Measurements from ENCODE around the gene ATP5F1D. TPM values are rescaled to one million over a fixed set of nuclear protein-coding genes. Genes with fewer than 3 reads are reported as not detected.

The ATP5F1D gene
- total and polyA plus RNA-seq, 2 experiments from 2014 or later = 139 to 396 TPM

GRCh38 chr19:1280636-1281568, 39.4 kb downstream of the ATP5F1D start (continued):
- no peak for TF ChIP-seq ETS1 (IDR thresholded peaks at IDR 0.05)
- no peak for TF ChIP-seq ZNF114 (CRISPR knock-in tag; IDR thresholded peaks at IDR 0.05)
- no peak for TF ChIP-seq POLR2AphosphoS5 (IDR thresholded peaks at IDR 0.05; ENCODE audit: low read depth)
- TF ChIP-seq ZNF331 (CRISPR knock-in tag; IDR thresholded peaks at IDR 0.05; ENCODE audit: low read depth) = no peak
- no peak for TF ChIP-seq CREB1 (CRISPR knock-in tag; IDR thresholded peaks at IDR 0.05; ENCODE audit: low read depth)
- TF ChIP-seq EZH2 (IDR thresholded peaks at IDR 0.05; ENCODE audit: low read depth, unreplicated experiment) = no peak
- TF ChIP-seq NANOG (IDR thresholded peaks at IDR 0.05; ENCODE audit: borderline replicate concordance) = no peak
- TF ChIP-seq REST (IDR thresholded peaks at IDR 0.05; ENCODE audit: unreplicated experiment) = no peak

GRCh38 chr19:1281569-1282287, 40.2 kb downstream of the ATP5F1D start:
- Histone ChIP-seq H3K4me3 (no peak overlapping the region), H3K27me3 (ENCODE audit: insufficient read depth) (peaks cover 22% of the 10 kb centered on the region), H4K20me1 (replicated peaks; ENCODE audit: insufficient read depth) (no peaks in the 10 kb centered on the region), H3F3A (replicated peaks; ENCODE audit: low read depth) (peaks cover 27% of the 10 kb centered on the region), H3K27ac (ENCODE audit: low read depth) (no peak overlapping the region), H2AFZ (no peak overlapping the region), H3K4me1 (ENCODE audit: insufficient read depth) (0 out of 2 replicates have a peak, but pooled peaks cover 1% of the 10 kb centered on the region), H3K36me3 (ENCODE audit: insufficient read depth) (no peaks in the 10 kb centered on the region), H3K79me2 (replicated peaks; ENCODE audit: insufficient read depth) (no peaks in the 10 kb centered on the region), H3K4me2 (no peak overlapping the region), H3K9me2 (ENCODE audit: insufficient read depth) (no peaks in the 10 kb centered on the region)
- H3K27me3 Mint-ChIP-seq (ENCODE audit: insufficient read depth, low read depth, poor library complexity) = peaks cover 26% of the 10 kb centered on the region
- H3K4me3 Mint-ChIP-seq = no peak overlapping the region; the same call in 2 of the 3 replicates
- H3K27ac Mint-ChIP-seq = no peak overlapping the region
- peaks cover 20% of the 10 kb centered on the region for H3K4me1 Mint-ChIP-seq
- peaks cover 10% of the 10 kb centered on the region; the same call in 2 of the 3 replicates for H3K36me3 Mint-ChIP-seq (ENCODE audit: low read depth)
- DNase-seq (ENCODE audit: low spot score) (no peak), ATAC-seq (no peak)
- H3K9me3 Mint-ChIP-seq = no peaks in the 10 kb centered on the region; the same call in 2 of the 3 replicates
- TF ChIP-seq POLR2AphosphoS5 (IDR thresholded peaks at IDR 0.05; ENCODE audit: low read depth) (no peak), CREB1 (CRISPR knock-in tag; IDR thresholded peaks at IDR 0.05; ENCODE audit: low read depth) (no peak), STAT1 (IDR thresholded peaks at IDR 0.05; ENCODE audit: unreplicated experiment) (no peak), NANOG (IDR thresholded peaks at IDR 0.05; ENCODE audit: borderline replicate concordance) (no peak), ZNF462 (CRISPR knock-in tag; IDR thresholded peaks at IDR 0.05) (no peak), EZH2 (IDR thresholded peaks at IDR 0.05; ENCODE audit: low read depth, unreplicated experiment) (no peak), ZNF114 (CRISPR knock-in tag; IDR thresholded peaks at IDR 0.05) (no peak), JUNB (IDR thresholded peaks at IDR 0.05; ENCODE audit: unreplicated experiment) (no peak), ZNF331 (CRISPR knock-in tag; IDR thresholded peaks at IDR 0.05; ENCODE audit: low read depth) (no peak)

Measured in GM23338 (cell line).